Measurements from ENCODE around the gene IGSF9B.

Gene IGSF9B

GRCh38 chr11:133896642-133897330 lies 60.0 kb downstream of the IGSF9B start:
- no peak for DNase-seq

GRCh38 chr11:133896028-133896427 lies 60.7 kb downstream of the IGSF9B start:
- DNase-seq: no peak

DNA sequence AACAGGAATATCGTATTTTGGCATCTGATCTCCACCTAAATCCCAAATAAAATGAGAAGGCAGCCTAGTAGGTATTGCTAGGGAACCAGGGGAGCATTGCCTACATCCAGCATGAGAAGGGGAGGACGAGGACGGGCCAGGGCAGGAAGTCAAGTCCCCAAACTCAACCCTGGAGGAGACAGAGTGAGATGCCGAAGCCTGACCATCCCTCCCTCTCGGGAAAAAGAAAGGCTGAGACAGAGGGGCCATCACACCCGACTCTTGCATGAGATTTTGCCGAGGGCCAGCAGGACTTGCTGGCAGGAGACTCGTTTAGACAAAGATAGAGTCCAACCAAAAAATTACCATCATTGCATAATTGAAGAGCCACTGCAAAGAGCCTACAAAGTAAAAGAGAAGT lies 61.2 kb downstream of the IGSF9B start:
- no peak for DNase-seq

DNA sequence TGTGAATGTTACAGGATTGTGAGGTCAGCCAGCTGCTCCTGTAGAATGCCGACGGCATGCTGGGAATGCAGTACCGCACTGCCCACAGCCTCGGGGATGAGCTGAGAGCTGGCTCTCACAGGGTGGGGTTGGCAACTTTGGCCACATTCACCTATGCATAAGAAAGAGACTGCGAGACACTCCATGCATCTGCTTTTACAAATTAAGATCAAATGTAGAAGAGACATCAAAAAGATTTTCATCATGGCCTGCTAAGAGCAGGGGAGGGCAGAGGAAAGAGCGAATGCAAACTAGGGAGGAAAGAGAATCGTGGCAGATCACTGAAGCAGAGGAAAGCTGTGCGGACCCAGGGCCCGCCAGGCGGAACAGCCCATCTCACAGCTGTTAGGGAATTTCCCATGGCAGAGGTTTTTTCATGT lies 61.7 kb downstream of the IGSF9B start:
- no peak for DNase-seq

- no peak for DNase-seq
These were observed 63.4 kb downstream of the IGSF9B start for GRCh38 chr11:133893381-133893780.

GRCh38 chr11:133892584-133893380 lies 64.0 kb downstream of the IGSF9B start:
- DNase-seq: no peak

DNA sequence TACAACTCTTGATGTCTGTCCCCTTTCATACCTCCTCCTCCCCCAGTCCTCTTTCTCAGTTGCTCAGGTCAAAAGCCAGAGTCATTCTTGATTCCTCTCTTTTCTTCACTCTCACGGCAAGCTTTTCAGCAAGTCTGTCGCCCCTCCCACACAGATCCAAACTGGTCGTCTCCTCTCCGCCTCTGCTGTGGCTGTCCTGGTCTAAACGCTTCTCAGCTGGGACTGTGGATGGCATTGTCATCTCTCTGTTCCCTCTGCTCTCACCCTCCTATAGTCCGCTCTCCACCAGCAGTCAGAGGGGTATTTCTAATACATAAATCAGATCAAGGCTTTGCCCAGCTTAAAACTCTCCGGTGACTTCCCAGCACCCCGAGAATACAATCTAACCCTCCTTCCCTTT lies 64.6 kb downstream of the IGSF9B start:
- DNase-seq: no peak

DNA sequence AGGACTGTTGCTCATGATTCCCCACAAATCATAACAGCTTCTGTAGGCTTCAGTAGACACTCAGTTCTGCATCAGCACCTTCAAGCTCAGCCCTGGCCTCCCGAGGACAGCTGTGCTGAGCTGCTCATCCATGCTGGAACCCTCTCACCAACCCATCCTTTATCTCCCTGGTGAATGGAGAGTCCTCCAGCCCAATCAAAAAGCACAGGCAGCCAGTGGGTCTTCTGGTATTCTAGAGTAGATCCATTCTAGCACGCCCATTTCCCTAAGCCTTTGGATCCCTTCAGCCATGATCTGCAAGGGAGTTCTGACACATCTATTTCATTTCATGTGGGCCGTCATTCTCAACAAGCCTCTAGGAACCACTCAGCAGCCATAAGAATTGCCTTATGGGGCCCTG lies 66.9 kb downstream of the IGSF9B start:
- DNase-seq: no peak

- no peak for DNase-seq
These were observed 67.6 kb downstream of the IGSF9B start for GRCh38 chr11:133889188-133889587.

- no peak for DNase-seq
These were observed 69.0 kb downstream of the IGSF9B start for GRCh38 chr11:133887692-133888332.

DNA sequence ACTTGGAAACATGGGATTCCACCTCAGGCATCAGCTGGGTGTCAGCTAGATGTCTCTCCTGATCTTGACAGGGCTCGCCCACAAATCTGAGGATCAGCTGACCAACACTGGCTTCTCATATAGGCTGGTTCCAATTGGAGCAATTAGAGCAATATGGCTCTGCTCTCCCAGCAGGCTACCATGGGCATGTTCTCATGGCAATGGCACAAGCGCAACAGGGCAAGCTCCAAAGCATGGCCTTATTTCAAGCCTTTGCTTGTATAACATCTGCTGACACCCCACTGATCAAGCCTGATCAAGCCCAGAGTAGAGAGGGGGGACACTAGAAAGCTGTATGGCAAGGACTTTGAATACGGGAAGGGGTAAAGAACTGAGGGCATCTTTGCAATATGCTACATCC lies 70.7 kb downstream of the IGSF9B start:
- DNase-seq: no peak

DNA sequence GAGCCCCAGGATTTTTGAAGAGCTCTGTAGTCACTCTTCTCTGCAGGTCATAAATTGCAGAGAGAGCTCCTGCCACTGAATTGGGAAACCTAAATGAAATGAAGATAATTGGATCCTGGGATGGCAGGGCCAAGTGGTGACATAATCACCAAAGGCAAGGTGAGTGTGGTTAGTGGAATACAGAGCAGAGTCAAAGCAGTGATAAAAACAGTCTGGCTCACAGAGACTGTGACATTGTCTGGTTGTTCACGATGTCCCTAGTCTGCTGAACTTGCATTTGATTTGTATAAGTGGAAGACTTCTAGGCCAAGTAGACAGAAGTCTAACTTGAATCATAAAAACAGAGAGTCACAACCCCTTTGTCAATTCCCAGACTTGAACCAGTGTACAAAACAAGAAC lies 84.6 kb downstream of the IGSF9B start:
- DNase-seq: no peak

DNA sequence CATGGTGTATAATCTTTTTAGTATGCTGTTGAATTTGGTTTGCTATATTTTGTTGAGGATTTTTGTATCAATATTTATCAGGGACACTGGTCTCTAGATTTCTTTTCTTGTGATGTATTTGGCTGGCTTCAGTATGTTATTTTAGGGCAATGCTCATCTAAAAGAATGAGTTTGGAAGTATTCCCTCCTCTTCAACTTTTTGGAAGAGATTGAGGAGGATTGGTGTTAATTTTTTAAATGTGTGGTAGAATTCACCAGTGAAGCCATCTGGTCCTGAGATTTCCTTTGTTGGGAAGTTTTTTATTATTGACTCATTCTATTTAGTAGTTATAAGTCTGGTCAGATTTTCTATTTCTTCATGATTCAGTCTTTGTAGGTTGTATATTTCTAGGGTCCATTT lies 89.3 kb downstream of the IGSF9B start:
- DNase-seq: no peak

- DNase-seq: no peak
These were observed 91.3 kb downstream of the IGSF9B start for GRCh38 chr11:133865466-133865865.

GRCh38 chr11:133864756-133865155 lies 92.0 kb downstream of the IGSF9B start:
- DNase-seq: no peak

DNA sequence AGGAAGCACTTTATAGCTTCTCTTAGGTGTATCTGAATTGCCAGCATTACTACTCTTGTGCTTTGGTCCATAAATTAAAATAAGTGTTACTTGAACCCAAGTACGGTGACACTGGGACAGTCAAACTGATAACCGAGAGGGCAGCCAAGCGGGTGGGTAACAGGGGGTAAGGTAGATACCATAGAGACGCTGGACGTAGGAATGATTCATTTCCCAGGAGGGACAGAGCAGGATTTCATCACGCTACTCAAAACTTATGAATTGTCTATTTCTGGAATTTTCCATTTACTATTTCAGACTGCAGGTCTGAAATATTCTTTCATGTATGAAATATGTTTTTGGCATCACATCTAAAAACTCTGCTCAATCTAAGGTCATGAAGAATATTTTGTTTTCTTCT lies 96.6 kb downstream of the IGSF9B start:
- no peak for DNase-seq

All from activated effector memory CD4-positive, alpha-beta T cell treated with Interleukin-2 at 50 U/mL for 16 hours (primary cell).